KMS-11 (cell line): ENCODE measurements around the gene KAZN.

Source experiments
- H2AFZ ChIP-seq: fragments of 200-600 bp; sonication (generic); 2 replicates; pipeline ENCODE4 v1.6.1; 2016; ENCODE audit warnings: antibody characterized with exemption, mixed run types, low read depth
- H3K27ac ChIP-seq: fragments of 200-600 bp; sonication (generic); 2 replicates; pipeline ENCODE4 v1.6.1; 2016; ENCODE audit warnings: mild to moderate bottlenecking, mixed run types
- H3K27me3 ChIP-seq: fragments of 200-600 bp; sonication (generic); 2 replicates; pipeline ENCODE4 v1.6.1; 2017; ENCODE audit warnings: mild to moderate bottlenecking, low read depth, mixed run types, moderate library complexity; ENCODE audit not compliant: insufficient read depth
- H3K36me3 ChIP-seq: fragments of 200-600 bp; sonication (generic); 2 replicates; pipeline ENCODE4 v1.6.1; 2017; ENCODE audit warnings: mild to moderate bottlenecking, mixed run types; ENCODE audit not compliant: insufficient read depth
- H3K4me1 ChIP-seq: fragments of 200-600 bp; sonication (generic); 2 replicates; pipeline ENCODE4 v1.6.1; 2016; ENCODE audit warnings: mild to moderate bottlenecking, low read depth, mixed run types; ENCODE audit not compliant: poor library complexity, severe bottlenecking
- H3K4me2 ChIP-seq: fragments of 200-600 bp; sonication (generic); 2 replicates; pipeline ENCODE4 v1.7.0; 2016; ENCODE audit warnings: mild to moderate bottlenecking, mixed run types
- H3K4me3 ChIP-seq: fragments of 200-600 bp; sonication (generic); IDR thresholded peaks from 2 replicates; pipeline ENCODE4 v1.6.1; 2017; ENCODE audit warnings: low read depth, low read length, mixed read lengths; ENCODE audit not compliant: insufficient read depth
- H3K79me2 ChIP-seq: fragments of 200-600 bp; sonication (generic); 2 replicates; pipeline ENCODE4 v1.6.1; 2016; ENCODE audit warnings: low read depth, mixed run types; ENCODE audit not compliant: insufficient read depth
- H3K9ac ChIP-seq: fragments of 200-600 bp; sonication (generic); 2 replicates; pipeline ENCODE4 v1.6.1; 2016; ENCODE audit warnings: mild to moderate bottlenecking, mixed run types
- H4K20me1 ChIP-seq: fragments of 200-600 bp; sonication (generic); 2 replicates; pipeline ENCODE4 v1.6.1; 2016; ENCODE audit warnings: mild to moderate bottlenecking, mixed run types; ENCODE audit not compliant: insufficient read depth
- TF ChIP-seq, protein P1 (sequence below): fragments of 200-600 bp; sonication (generic); conservative IDR thresholded peaks from 2 replicates; pipeline ENCODE4 v1.6.1; 2017; ENCODE audit warnings: low read depth, mild to moderate bottlenecking, antibody characterized with exemption, low read length, moderate library complexity, mixed read lengths

The KAZN gene

DNA sequence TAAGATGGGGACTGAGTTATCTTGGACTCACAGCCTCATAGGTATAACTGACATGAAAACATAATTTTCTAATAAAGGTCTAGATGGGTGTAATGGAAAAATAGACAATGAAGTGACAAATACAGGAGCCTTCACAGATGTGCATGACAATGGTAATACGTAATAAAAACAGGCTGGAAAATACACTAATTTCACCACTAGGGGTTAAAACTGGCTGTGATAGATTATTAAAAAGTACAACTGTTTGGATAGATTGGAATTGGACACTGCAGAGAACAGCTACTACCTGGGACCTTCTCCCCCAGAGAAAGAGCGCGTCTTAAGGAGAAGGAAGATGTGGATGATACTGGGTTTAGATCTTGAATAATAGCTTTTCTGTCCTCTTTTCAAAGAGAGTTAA, 9.8 kb downstream of the KAZN start:
- Histone ChIP-seq H3K4me2 (no peak overlapping the region), H3K4me1 (no peaks in the 10 kb centered on the region), H3K9ac (no peak overlapping the region), H3K79me2 (no peaks in the 10 kb centered on the region), H3K4me3 (no peak overlapping the region), H3K36me3 (no peaks in the 10 kb centered on the region), H3K27me3 (no peaks in the 10 kb centered on the region), H2AFZ (no peak overlapping the region), H3K27ac (no peak overlapping the region), H4K20me1 (no peaks in the 10 kb centered on the region)
- TF ChIP-seq, protein P1, sequence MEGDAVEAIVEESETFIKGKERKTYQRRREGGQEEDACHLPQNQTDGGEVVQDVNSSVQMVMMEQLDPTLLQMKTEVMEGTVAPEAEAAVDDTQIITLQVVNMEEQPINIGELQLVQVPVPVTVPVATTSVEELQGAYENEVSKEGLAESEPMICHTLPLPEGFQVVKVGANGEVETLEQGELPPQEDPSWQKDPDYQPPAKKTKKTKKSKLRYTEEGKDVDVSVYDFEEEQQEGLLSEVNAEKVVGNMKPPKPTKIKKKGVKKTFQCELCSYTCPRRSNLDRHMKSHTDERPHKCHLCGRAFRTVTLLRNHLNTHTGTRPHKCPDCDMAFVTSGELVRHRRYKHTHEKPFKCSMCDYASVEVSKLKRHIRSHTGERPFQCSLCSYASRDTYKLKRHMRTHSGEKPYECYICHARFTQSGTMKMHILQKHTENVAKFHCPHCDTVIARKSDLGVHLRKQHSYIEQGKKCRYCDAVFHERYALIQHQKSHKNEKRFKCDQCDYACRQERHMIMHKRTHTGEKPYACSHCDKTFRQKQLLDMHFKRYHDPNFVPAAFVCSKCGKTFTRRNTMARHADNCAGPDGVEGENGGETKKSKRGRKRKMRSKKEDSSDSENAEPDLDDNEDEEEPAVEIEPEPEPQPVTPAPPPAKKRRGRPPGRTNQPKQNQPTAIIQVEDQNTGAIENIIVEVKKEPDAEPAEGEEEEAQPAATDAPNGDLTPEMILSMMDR, result no peak; the same call in 1 of the 2 replicates

GRCh38 chr1:14610761-14611160, 12.3 kb downstream of the KAZN start:
- H3K27me3 ChIP-seq, result no peaks in the 10 kb centered on the region
- no peak overlapping the region for H3K27ac ChIP-seq
- TF ChIP-seq, protein P1, result no peak
- H3K79me2 ChIP-seq, result no peaks in the 10 kb centered on the region
- no peak overlapping the region for H2AFZ ChIP-seq
- H3K4me2 ChIP-seq, result no peak overlapping the region
- no peaks in the 10 kb centered on the region for H3K36me3 ChIP-seq
- H3K9ac ChIP-seq, result no peak overlapping the region
- no peaks in the 10 kb centered on the region for H3K4me1 ChIP-seq
- no peaks in the 10 kb centered on the region for H4K20me1 ChIP-seq
- no peak overlapping the region for H3K4me3 ChIP-seq

DNA sequence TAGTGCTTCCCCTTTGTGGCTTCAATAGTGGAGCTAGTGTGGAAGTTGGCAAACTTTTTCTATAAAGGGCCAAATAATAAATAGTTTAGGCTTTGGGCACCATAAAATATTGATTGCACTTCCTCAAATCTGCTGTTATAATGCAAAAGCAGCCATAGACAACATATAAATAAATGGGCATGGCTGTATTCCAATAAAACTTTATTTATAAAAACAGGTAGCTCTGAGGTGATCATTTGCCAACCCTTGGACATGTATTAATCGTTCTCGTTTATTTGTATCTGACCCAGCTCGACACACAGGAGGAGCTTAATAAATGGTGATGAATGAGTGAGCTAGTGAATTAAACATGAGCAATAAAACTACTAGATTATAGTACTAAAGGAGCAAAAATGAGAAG, 13.3 kb downstream of the KAZN start:
- H3K4me1 ChIP-seq, result no peaks in the 10 kb centered on the region
- no peak overlapping the region for H3K27ac ChIP-seq
- no peak overlapping the region for H3K4me2 ChIP-seq
- H2AFZ ChIP-seq, result no peak overlapping the region
- TF ChIP-seq, protein P1, result no peak
- H3K9ac ChIP-seq, result no peak overlapping the region
- no peaks in the 10 kb centered on the region for H3K79me2 ChIP-seq
- H4K20me1 ChIP-seq, result no peaks in the 10 kb centered on the region
- no peaks in the 10 kb centered on the region for H3K36me3 ChIP-seq
- no peaks in the 10 kb centered on the region for H3K27me3 ChIP-seq
- H3K4me3 ChIP-seq, result no peak overlapping the region

DNA sequence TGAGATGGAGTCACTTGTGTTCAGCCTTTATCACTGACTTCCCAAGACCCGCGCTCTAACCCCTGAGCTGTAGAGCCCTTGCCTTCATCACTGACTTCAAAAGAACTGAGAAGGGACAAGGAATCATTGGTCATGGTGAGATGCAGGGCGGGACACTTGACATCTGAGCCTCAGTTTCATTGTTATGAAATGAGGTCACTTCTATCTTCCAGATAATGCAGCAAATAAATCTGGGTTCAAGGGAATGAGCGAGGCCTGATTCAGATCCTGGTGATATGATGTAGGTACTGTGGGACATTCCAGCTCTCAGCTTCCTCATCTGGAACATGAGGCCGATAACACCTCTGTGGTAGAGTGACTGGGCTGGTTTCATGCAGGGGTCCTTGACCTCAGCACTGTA, 13.8 kb downstream of the KAZN start:
- H3K79me2 ChIP-seq, result no peaks in the 10 kb centered on the region
- H2AFZ ChIP-seq, result no peak overlapping the region
- H3K4me1 ChIP-seq, result no peaks in the 10 kb centered on the region
- H3K27me3 ChIP-seq, result no peaks in the 10 kb centered on the region
- H4K20me1 ChIP-seq, result no peaks in the 10 kb centered on the region
- no peak overlapping the region for H3K9ac ChIP-seq
- TF ChIP-seq, protein P1, result no peak
- H3K4me2 ChIP-seq, result no peak overlapping the region
- no peak overlapping the region for H3K27ac ChIP-seq
- H3K4me3 ChIP-seq, result no peak overlapping the region
- no peaks in the 10 kb centered on the region for H3K36me3 ChIP-seq

DNA sequence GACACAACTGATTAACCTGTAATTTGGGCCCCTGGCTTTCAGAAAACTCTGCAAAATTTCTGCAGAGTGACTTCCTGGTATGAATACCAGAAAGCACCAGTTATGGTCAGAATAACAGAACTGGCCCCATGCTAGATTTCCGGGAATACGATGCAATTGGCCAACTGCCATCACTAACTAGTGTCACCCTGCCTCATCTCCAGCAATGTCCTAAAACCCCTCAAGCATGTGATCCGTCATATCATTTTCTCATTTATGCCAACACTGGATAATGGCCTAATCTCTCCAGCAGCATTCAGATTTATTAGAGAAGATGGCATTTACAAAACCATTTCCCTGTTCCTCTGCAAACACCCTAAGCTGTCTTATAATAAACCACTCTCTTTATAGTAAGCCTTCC, 15.4 kb downstream of the KAZN start:
- H2AFZ ChIP-seq, result no peak overlapping the region
- no peaks in the 10 kb centered on the region for H3K36me3 ChIP-seq
- no peaks in the 10 kb centered on the region for H3K4me1 ChIP-seq
- H3K4me2 ChIP-seq, result no peak overlapping the region
- H3K27me3 ChIP-seq, result no peaks in the 10 kb centered on the region
- H3K79me2 ChIP-seq, result no peaks in the 10 kb centered on the region
- no peak overlapping the region for H3K27ac ChIP-seq
- no peak overlapping the region for H3K9ac ChIP-seq
- TF ChIP-seq, protein P1, result no peak
- H4K20me1 ChIP-seq, result no peaks in the 10 kb centered on the region
- no peak overlapping the region for H3K4me3 ChIP-seq
